Thyroid gland (tissue), 4 donors: Measurements from ENCODE around the gene KCTD4. TPM values are rescaled to one million over a fixed set of nuclear protein-coding genes. Genes with fewer than 3 reads are reported as not detected.

Experiments used
- DNase-seq, 2 donors: peaks; one replicate each; pipeline ENCODE4 v3.0.0-alpha.2; 2019
- H3K27ac ChIP-seq, 3 donors: fragments of 200-600 bp; sonication (generic); 1 replicate in 2 of 3; 2 replicates in 1 of 3; pipeline ENCODE4 v1.5.1; 2016 to 2019; ENCODE audit warnings: mild to moderate bottlenecking in 1 of 3, moderate library complexity in 1 of 3
- H3K27me3 ChIP-seq: fragments of 200-600 bp; sonication (generic); one replicate; pipeline ENCODE4 v1.5.1; 2019
- H3K36me3 ChIP-seq, 2 donors: fragments of 200-600 bp; sonication (generic); one replicate each; pipeline ENCODE4 v1.5.1; 2016 to 2019
- H3K4me1 ChIP-seq, 2 donors: fragments of 200-600 bp; sonication (generic); one replicate each; pipeline ENCODE4 v1.5.1; 2017 to 2019
- H3K4me3 ChIP-seq, 3 donors: fragments of 200-600 bp; sonication (generic); replicated peaks in 1 of 3; 1 replicate in 2 of 3; 2 replicates in 1 of 3; pipeline ENCODE4 v1.5.1; 2016; ENCODE audit warnings: mild to moderate bottlenecking in 1 of 3
- H3K9me3 ChIP-seq: fragments of 200-600 bp; sonication (generic); one replicate; pipeline ENCODE4 v1.5.1; 2017
- CTCF ChIP-seq, 6 experiments: fragments of 200-600 bp in 3 of 6; fragments of 450-650 bp in 3 of 6; sonication (generic) in 3 of 6; IDR thresholded peaks; one replicate each; pipeline ENCODE4 v1.5.1; 2016 to 2019; ENCODE audit warnings: antibody characterized with exemption in 6 of 6, mild to moderate bottlenecking in 2 of 6, inconsistent platforms in 1 of 6, moderate library complexity in 1 of 6
- POLR2A ChIP-seq, 2 donors: fragments of 450-650 bp; IDR thresholded peaks; one replicate each; pipeline ENCODE4 v1.6.1; 2017; ENCODE audit warnings: antibody characterized with exemption in 2 of 2, mild to moderate bottlenecking in 2 of 2, moderate library complexity in 1 of 2
- WGBS, 2 donors: methylation state at CpG; one replicate each; pipeline ENCODE4 v1.1.5; 2017; 5-methylcytosine and 5-hydroxymethylcytosine counted together
- intact Hi-C: fragments of 100-400 bp; cut with DNase I; formaldehyde crosslinking; loops from one replicate; pipeline ENCODE4 v1.15.1; 2023
- total RNA-seq, 4 donors: library from RNA; depleted of rRNA; stranded (reverse); fragments of >200 nt; gene quantifications; one replicate each; pipeline ENCODE4 v1.2.3, GENCODE V29; 2016

KCTD4 gene
- total RNA-seq, 4 donors from 2014 or later, result 0.11 TPM; not detected in 3

GRCh38 chr13:45219123-45219891 lies 18.5 kb upstream of the KCTD4 start:
- H3K27me3 ChIP-seq, result no peaks in the 10 kb centered on the region
- intact Hi-C loops, result no loop called here
- no peaks in the 10 kb centered on the region for H3K9me3 ChIP-seq
- no peaks in the 10 kb centered on the region for H3K4me1 ChIP-seq
- H3K4me3 ChIP-seq, result no peak overlapping the region
- 73 to 83% methylated on average over 5 of the region's 5 CpGs for WGBS, 2 donors
- no peak for DNase-seq
- no peak overlapping the region for H3K27ac ChIP-seq
- no peaks in the 10 kb centered on the region for H3K36me3 ChIP-seq
- TF ChIP-seq POLR2A (IDR thresholded peaks at IDR 0.05) (no peak), CTCF (IDR thresholded peaks at IDR 0.05) (no peak)

- WGBS, 2 donors, result 98 to 100% methylated on average over 1 of the region's 1 CpG
- no peaks in the 10 kb centered on the region for H3K4me1 ChIP-seq
- H3K27me3 ChIP-seq, result no peaks in the 10 kb centered on the region
- intact Hi-C loops, result no loop called here
- H3K9me3 ChIP-seq, result no peaks in the 10 kb centered on the region
- no peak for TF ChIP-seq CTCF (IDR thresholded peaks at IDR 0.05)
- no peaks in the 10 kb centered on the region for H3K36me3 ChIP-seq
- DNase-seq, result no peak
- no peak overlapping the region for H3K4me3 ChIP-seq
- H3K27ac ChIP-seq, result no peak overlapping the region
Observed at GRCh38 chr13:45218689-45219088, 17.8 kb upstream of the KCTD4 start.

GRCh38 chr13:45216193-45216592 lies 15.3 kb upstream of the KCTD4 start:
- TF ChIP-seq POLR2A (IDR thresholded peaks at IDR 0.05) (no peak), CTCF (IDR thresholded peaks at IDR 0.05) (no peak)
- no peak overlapping the region for H3K4me3 ChIP-seq
- 90 to 92% methylated on average over 4 of the region's 4 CpGs for WGBS, 2 donors
- DNase-seq, result no peak
- H3K27me3 ChIP-seq, result no peaks in the 10 kb centered on the region
- intact Hi-C loops, result no loop called here
- no peak overlapping the region for H3K27ac ChIP-seq
- no peaks in the 10 kb centered on the region for H3K9me3 ChIP-seq
- H3K4me1 ChIP-seq, result no peaks in the 10 kb centered on the region
- H3K36me3 ChIP-seq, result no peaks in the 10 kb centered on the region

GRCh38 chr13:45215392-45216077 lies 14.7 kb upstream of the KCTD4 start:
- H3K4me3 ChIP-seq, result no peak overlapping the region
- H3K4me1 ChIP-seq, result no peaks in the 10 kb centered on the region
- H3K9me3 ChIP-seq, result no peaks in the 10 kb centered on the region
- WGBS, 2 donors, result 93% methylated on average over 9 of the region's 9 CpGs
- TF ChIP-seq CTCF (IDR thresholded peaks at IDR 0.05) (no peak), POLR2A (IDR thresholded peaks at IDR 0.05) (no peak)
- intact Hi-C loops, result no loop called here
- no peaks in the 10 kb centered on the region for H3K27me3 ChIP-seq
- DNase-seq, result no peak
- H3K27ac ChIP-seq, result no peak overlapping the region
- H3K36me3 ChIP-seq, result no peaks in the 10 kb centered on the region

- H3K36me3 ChIP-seq, result no peaks in the 10 kb centered on the region
- H3K27ac ChIP-seq, result peak overlapping the region; percentile 2 to 78 (median 30)
- peaks cover 21 to 32% of the 10 kb centered on the region in 2 donors for H3K4me1 ChIP-seq
- H3K4me3 ChIP-seq, result no peak overlapping the region
- TF ChIP-seq CTCF (IDR thresholded peaks at IDR 0.05) (no peak), POLR2A (IDR thresholded peaks at IDR 0.05) (no peak)
- intact Hi-C loops, result no loop called here
- H3K27me3 ChIP-seq, result no peaks in the 10 kb centered on the region
- no peak for DNase-seq
- H3K9me3 ChIP-seq, result no peaks in the 10 kb centered on the region
Observed at GRCh38 chr13:45209229-45209628, 8.4 kb upstream of the KCTD4 start.
